ENCODE measurements around the gene GLYATL3. TPM values are rescaled to one million over a fixed set of nuclear protein-coding genes. Genes with fewer than 3 reads are reported as not detected.
"Not testable (repeated sequence)": the region's sequence is repeated elsewhere in the genome, so short reads cannot be mapped to it uniquely, and the experiment has no call there.

Gene GLYATL3
- not detected in 2 replicates for total RNA-seq (2014; rRNA removed; shearing (Covaris generic))

GRCh38 chr6:49499623-49500022 lies at the start of gene GLYATL3:
Gene GLYATL3 (plus strand): TSS chr6:49499923. CDS start chr6:49511991, 12,068 bp downstream.
- no peak for DNase-seq (ENCODE audit: low spot score)

GRCh38 chr6:49453221-49453620 lies 46.5 kb upstream of the GLYATL3 start:
- no peak for DNase-seq (ENCODE audit: low spot score)

GRCh38 chr6:49454787-49455709 lies 44.7 kb upstream of the GLYATL3 start:
- no peak for DNase-seq (ENCODE audit: low spot score)

- no peak for DNase-seq (ENCODE audit: low spot score)
These were observed 42.0 kb upstream of the GLYATL3 start for GRCh38 chr6:49457771-49458170.

- DNase-seq (ENCODE audit: low spot score) = no peak
These were observed 37.7 kb upstream of the GLYATL3 start for GRCh38 chr6:49462071-49462470.

- no peak for DNase-seq (ENCODE audit: low spot score)
These were observed 37.2 kb upstream of the GLYATL3 start for GRCh38 chr6:49462599-49462926.

- peak; percentile 93 for DNase-seq (ENCODE audit: low spot score)
These were observed 36.7 kb upstream of the GLYATL3 start, which contains the start of the genes CENPQ and MMUT for GRCh38 chr6:49462927-49463611. Gene CENPQ (plus strand): TSS chr6:49463370. CDS start chr6:49470177, 6,807 bp downstream. Gene MMUT (minus strand): TSS chr6:49463253. CDS start chr6:49459466, 3,787 bp downstream.

- DNase-seq (ENCODE audit: low spot score) = no peak
These were observed 36.1 kb upstream of the GLYATL3 start for GRCh38 chr6:49463612-49463967.

- no peak for DNase-seq (ENCODE audit: low spot score)
These were observed 35.0 kb upstream of the GLYATL3 start for GRCh38 chr6:49464691-49465090.

- DNase-seq (ENCODE audit: low spot score) = no peak
These were observed 31.7 kb upstream of the GLYATL3 start for GRCh38 chr6:49468042-49468441.

GRCh38 chr6:49476564-49476963 lies 23.2 kb upstream of the GLYATL3 start:
- DNase-seq (ENCODE audit: low spot score) = not testable (repeated sequence)

- no peak for DNase-seq (ENCODE audit: low spot score)
These were observed 20.3 kb upstream of the GLYATL3 start for GRCh38 chr6:49479308-49479970.

GRCh38 chr6:49481846-49482245 lies 17.9 kb upstream of the GLYATL3 start:
- DNase-seq (ENCODE audit: low spot score) = not testable (repeated sequence)

GRCh38 chr6:49483380-49483779 lies 16.3 kb upstream of the GLYATL3 start:
- DNase-seq (ENCODE audit: low spot score) = not testable (repeated sequence)

GRCh38 chr6:49490633-49491032 lies 9.1 kb upstream of the GLYATL3 start:
- no peak for DNase-seq (ENCODE audit: low spot score)

GRCh38 chr6:49497304-49497703 lies 2.4 kb upstream of the GLYATL3 start:
- DNase-seq (ENCODE audit: low spot score) = no peak

GRCh38 chr6:49499126-49499525 lies 597 bp upstream of the GLYATL3 start:
- DNase-seq (ENCODE audit: low spot score) = no peak

- DNase-seq (ENCODE audit: low spot score) = no peak
These were observed 4.9 kb downstream of the GLYATL3 start for GRCh38 chr6:49504666-49505065.

GRCh38 chr6:49506569-49507111 lies 6.9 kb downstream of the GLYATL3 start:
- DNase-seq (ENCODE audit: low spot score) = no peak

- no peak for DNase-seq (ENCODE audit: low spot score)
These were observed 9.6 kb downstream of the GLYATL3 start for GRCh38 chr6:49509342-49509741.

- no peak for DNase-seq (ENCODE audit: low spot score)
These were observed 13.6 kb downstream of the GLYATL3 start for GRCh38 chr6:49513153-49513989.
